ENCODE data around the gene LRRC59. TPM values are rescaled to one million over a fixed set of nuclear protein-coding genes. Genes with fewer than 3 reads are reported as not detected.

LRRC59 gene
- total RNA-seq, 4 donors from 2014 or later, result 34.4 to 76.6 (median 50.3) TPM

- H3K36me3 ChIP-seq, result peaks cover 0 to 59% of the 10 kb centered on the region in 2 donors
- H3K9me3 ChIP-seq, result no peaks in the 10 kb centered on the region
- no peak overlapping the region for H3K27ac ChIP-seq
- no peak overlapping the region for H3K4me3 ChIP-seq
- no peaks in the 10 kb centered on the region for H3K4me1 ChIP-seq
- TF ChIP-seq POLR2AphosphoS5 (IDR thresholded peaks at IDR 0.05) (no peak), EP300 (IDR thresholded peaks at IDR 0.05) (no peak), CTCF (IDR thresholded peaks at IDR 0.05) (no peak), POLR2A (IDR thresholded peaks at IDR 0.05) (no peak)
- 80 to 88% methylated on average over 2 to 7 of the region's 7 CpGs for WGBS, 2 donors (ENCODE audit: low coverage in 1 of 2)
- no peaks in the 10 kb centered on the region for H3K27me3 ChIP-seq
- no peak for ATAC-seq
Measured at GRCh38 chr17:50381260-50381815, 16.0 kb downstream of the LRRC59 start.

DNA sequence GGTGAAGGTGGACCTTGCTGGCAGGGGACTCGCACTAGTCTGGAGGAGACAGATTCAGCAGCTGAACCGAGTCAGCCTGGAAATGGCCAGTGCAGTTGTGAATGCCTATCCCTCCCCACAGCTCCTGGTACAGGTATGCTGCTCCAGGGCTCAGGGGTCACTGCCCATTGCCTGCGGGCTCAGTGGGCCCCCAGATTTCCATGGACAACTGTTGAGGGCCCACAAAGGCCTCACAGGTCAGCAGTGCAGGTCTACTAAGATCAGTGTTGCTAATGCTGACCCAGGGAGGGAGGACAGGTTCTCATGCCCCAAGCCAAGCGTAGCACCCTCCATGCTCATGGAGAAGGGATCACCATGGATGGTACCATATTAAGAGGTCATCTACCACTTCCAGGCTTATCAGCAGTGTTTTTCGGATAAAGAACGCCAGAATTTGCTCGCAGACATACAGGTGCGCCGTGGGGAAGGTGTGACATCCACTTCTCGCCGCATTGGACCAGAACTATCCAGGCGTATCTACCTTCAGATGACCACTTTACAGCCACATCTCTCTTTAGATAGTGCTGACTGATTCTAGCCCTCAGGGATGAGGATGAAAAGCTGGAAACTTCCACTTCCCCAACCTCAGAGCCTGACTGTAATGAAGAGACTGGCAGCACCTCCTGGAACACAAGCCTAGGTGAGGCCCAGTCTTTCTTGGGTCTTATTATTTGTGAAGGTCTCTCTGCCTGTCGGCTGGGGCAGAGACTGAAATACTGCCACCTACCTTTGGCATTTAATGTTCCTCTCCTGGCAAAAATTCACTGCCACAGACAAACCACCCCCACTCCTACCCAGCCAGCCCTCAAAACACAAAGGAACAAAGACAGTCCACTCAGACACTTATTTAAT lies 16.7 kb downstream of the LRRC59 start:
- no peaks in the 10 kb centered on the region for H3K4me1 ChIP-seq
- H3K27me3 ChIP-seq, result no peaks in the 10 kb centered on the region
- ATAC-seq, result no peak
- WGBS, 2 donors (ENCODE audit: low coverage in 1 of 2), result 63 to 92% methylated on average over 2 to 8 of the region's 13 CpGs
- no peak overlapping the region for H3K4me3 ChIP-seq
- H3K36me3 ChIP-seq, result peaks cover 0 to 52% of the 10 kb centered on the region in 2 donors
- H3K27ac ChIP-seq, result no peak overlapping the region
- TF ChIP-seq EP300 (IDR thresholded peaks at IDR 0.05), result no peak
- no peak for TF ChIP-seq POLR2AphosphoS5 (IDR thresholded peaks at IDR 0.05)
- no peak for TF ChIP-seq CTCF (IDR thresholded peaks at IDR 0.05)
- TF ChIP-seq POLR2A (IDR thresholded peaks at IDR 0.05), result no peak
- H3K9me3 ChIP-seq, result no peaks in the 10 kb centered on the region

GRCh38 chr17:50379351-50380132 lies 17.8 kb downstream of the LRRC59 start:
- Histone ChIP-seq H3K27ac (no peak overlapping the region), H3K36me3 (peaks cover 0 to 41% of the 10 kb centered on the region in 2 donors), H3K4me1 (no peaks in the 10 kb centered on the region), H3K4me3 (no peak overlapping the region), H3K27me3 (no peaks in the 10 kb centered on the region), H3K9me3 (no peaks in the 10 kb centered on the region)
- TF ChIP-seq EP300 (IDR thresholded peaks at IDR 0.05) (no peak), POLR2A (IDR thresholded peaks at IDR 0.05) (no peak), CTCF (IDR thresholded peaks at IDR 0.05) (no peak), POLR2AphosphoS5 (IDR thresholded peaks at IDR 0.05) (no peak)
- ATAC-seq, result no peak
- WGBS, 2 donors (ENCODE audit: low coverage in 1 of 2), result 87 to 100% methylated on average over 2 to 6 of the region's 6 CpGs

DNA sequence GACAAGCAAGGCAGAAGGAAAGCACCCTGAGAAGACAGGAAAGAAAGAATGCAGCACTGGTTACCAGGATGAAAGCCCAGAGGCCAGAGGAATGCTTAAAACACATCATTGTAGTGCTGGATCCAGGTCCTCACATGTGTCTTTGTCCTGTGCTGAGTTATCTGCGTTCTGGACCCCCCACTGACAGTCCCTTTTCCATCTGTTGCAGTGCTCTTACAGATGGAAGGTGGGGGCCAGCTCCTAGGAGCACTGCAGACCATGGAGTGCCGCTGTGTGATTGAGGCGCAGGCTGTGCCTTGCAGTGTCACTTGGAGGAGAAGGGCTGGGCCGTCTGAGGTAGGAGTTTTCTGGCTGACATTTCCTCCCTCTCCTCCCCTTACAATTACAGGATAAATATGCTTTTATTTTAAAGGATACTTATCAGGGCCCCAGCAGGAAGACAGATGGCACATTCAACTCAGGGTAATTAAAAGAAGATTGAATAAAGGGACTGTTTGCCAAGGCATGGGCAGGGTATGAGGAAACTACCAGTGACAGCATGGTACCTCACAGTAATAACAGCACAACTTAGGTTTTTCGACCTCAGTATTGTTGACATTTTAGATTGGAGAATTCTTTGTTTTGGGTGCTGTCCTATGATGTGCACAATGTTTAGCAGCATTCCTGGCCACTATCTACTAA lies 21.3 kb downstream of the LRRC59 start:
- no peak overlapping the region for H3K4me3 ChIP-seq
- TF ChIP-seq POLR2AphosphoS5 (IDR thresholded peaks at IDR 0.05) (no peak), CTCF (IDR thresholded peaks at IDR 0.05) (no peak), EP300 (IDR thresholded peaks at IDR 0.05) (no peak), POLR2A (IDR thresholded peaks at IDR 0.05) (no peak)
- H3K9me3 ChIP-seq, result no peaks in the 10 kb centered on the region
- H3K36me3 ChIP-seq, result peaks cover 0 to 6% of the 10 kb centered on the region in 2 donors
- H3K27me3 ChIP-seq, result no peaks in the 10 kb centered on the region
- peaks cover 0 to 20% (median 8%) of the 10 kb centered on the region in 3 donors for H3K4me1 ChIP-seq
- no peak overlapping the region for H3K27ac ChIP-seq
- 84% methylated on average over 2 of the region's 5 CpGs; no CpG with 5 or more reads in 1 of the 2 donors for WGBS, 2 donors (ENCODE audit: low coverage in 1 of 2)
- ATAC-seq, result no peak
